ENCODE results near the gene TRIM46. TPM values are rescaled to one million over a fixed set of nuclear protein-coding genes. Genes with fewer than 3 reads are reported as not detected.

Gene TRIM46
- total and polyA plus RNA-seq, 2 of the 13 experiments (the other 11 are each of a cell fraction or from before 2014, with no cell fraction given): 0.04 to 0.09 TPM

DNA sequence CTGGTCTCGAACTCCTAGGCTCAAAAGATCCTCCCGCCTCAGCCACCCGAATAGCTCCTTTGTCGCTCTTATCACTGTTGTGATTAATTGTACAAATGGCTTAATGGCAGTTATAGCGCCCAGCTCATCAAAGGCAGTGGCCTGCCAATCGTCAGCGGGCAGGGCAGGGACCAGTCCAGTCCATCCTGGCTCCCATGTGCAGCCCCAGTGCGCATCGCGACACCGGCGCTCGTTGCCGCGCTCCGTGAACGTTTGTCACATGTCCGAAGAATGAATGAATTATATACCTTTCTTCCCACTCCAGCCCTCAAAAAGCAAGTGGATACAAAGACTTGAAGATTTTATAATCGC is 53.2 kb downstream of the TRIM46 start (continued):
- TF ChIP-seq ZNF142 (CRISPR knock-in tag; IDR thresholded peaks at IDR 0.05) (no peak), IRX3 (CRISPR knock-in tag; IDR thresholded peaks at IDR 0.05; ENCODE audit: borderline replicate concordance, low read depth) (no peak), SRSF1 (optimal IDR thresholded peaks at IDR 0.05; ENCODE audit: low read depth, low read length) (no peak), HNF1B (CRISPR knock-in tag; IDR thresholded peaks at IDR 0.05) (no peak), ATM (IDR thresholded peaks at IDR 0.05; ENCODE audit: borderline replicate concordance) (no peak), ZEB1 (IDR thresholded peaks at IDR 0.05; ENCODE audit: insufficient replicate concordance, low read depth) (no peak), NFIC (IDR thresholded peaks at IDR 0.05; ENCODE audit: low read length) (no peak), GABPB1 (CRISPR knock-in tag; IDR thresholded peaks at IDR 0.05) (no peak), ZNF20 (CRISPR knock-in tag; IDR thresholded peaks at IDR 0.05) (no peak), AKAP8 (CRISPR knock-in tag; IDR thresholded peaks at IDR 0.05) (no peak), ZNF282 (IDR thresholded peaks at IDR 0.05; ENCODE audit: partially characterized antibody) (no peak), CAMTA2 (CRISPR knock-in tag; IDR thresholded peaks at IDR 0.05; ENCODE audit: borderline replicate concordance) (no peak), HBP1 (CRISPR knock-in tag; IDR thresholded peaks at IDR 0.05; ENCODE audit: low read depth) (peak; percentile 46; the same call in 1 of the 2 replicates), DR1 (CRISPR knock-in tag; IDR thresholded peaks at IDR 0.05) (no peak), ZNF605 (CRISPR knock-in tag; IDR thresholded peaks at IDR 0.05) (0 out of 2 replicates have a peak, but pooled peaks have one; percentile 68), GPN1 (CRISPR knock-in tag; IDR thresholded peaks at IDR 0.05; ENCODE audit: borderline replicate concordance) (no peak), HOXA5 (CRISPR knock-in tag; IDR thresholded peaks at IDR 0.05) (no peak), ZNF772 (CRISPR knock-in tag; IDR thresholded peaks at IDR 0.05) (0 out of 2 replicates have a peak, but pooled peaks have one; percentile 47), TOPORS (CRISPR knock-in tag; IDR thresholded peaks at IDR 0.05) (no peak), ATF1 (CRISPR knock-in tag; IDR thresholded peaks at IDR 0.05) (no peak), ELF4 (CRISPR knock-in tag; IDR thresholded peaks at IDR 0.05; ENCODE audit: borderline replicate concordance) (no peak)
- TF ChIP-seq, protein P1, sequence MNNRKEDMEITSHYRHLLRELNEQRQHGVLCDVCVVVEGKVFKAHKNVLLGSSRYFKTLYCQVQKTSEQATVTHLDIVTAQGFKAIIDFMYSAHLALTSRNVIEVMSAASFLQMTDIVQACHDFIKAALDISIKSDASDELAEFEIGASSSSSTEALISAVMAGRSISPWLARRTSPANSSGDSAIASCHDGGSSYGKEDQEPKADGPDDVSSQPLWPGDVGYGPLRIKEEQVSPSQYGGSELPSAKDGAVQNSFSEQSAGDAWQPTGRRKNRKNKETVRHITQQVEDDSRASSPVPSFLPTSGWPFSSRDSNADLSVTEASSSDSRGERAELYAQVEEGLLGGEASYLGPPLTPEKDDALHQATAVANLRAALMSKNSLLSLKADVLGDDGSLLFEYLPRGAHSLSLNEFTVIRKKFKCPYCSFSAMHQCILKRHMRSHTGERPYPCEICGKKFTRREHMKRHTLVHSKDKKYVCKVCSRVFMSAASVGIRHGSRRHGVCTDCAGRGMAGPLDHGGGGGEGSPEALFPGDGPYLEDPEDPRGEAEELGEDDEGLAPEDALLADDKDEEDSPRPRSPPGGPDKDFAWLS (CRISPR knock-in tag; IDR thresholded peaks at IDR 0.05; ENCODE audit: borderline replicate concordance): no peak
